ENCODE results near the gene CMTM2. TPM values are rescaled to one million over a fixed set of nuclear protein-coding genes. Genes with fewer than 3 reads are reported as not detected.
A peak's percentile ranks its signal among the peaks of the same experiment; 100 is the strongest.

The CMTM2 gene
- total and polyA plus RNA-seq, 3 experiments from 2014 or later = 0.22 to 0.24 TPM; not detected in 1

GRCh38 chr16:66576296-66576695, 3.0 kb upstream of the CMTM2 start:
- Mint-ChIP-seq H3K4me1 (peaks cover 17 to 54% (median 25%) of the 10 kb centered on the region in 3 donors), H3K27ac (no peak overlapping the region), H3K9me3 (no peaks in the 10 kb centered on the region), H3K27me3 (peaks cover 4 to 13% of the 10 kb centered on the region in 2 donors), H3K36me3 (no peaks in the 10 kb centered on the region), H3K4me3 (no peak overlapping the region)
- no peaks in the 10 kb centered on the region for H3K36me3 ChIP-seq (ENCODE audit: insufficient read depth, low read length)
- H3K4me1 ChIP-seq (ENCODE audit: insufficient read depth, low read length) = no peaks in the 10 kb centered on the region
- no peak overlapping the region for H3K4me3 ChIP-seq (ENCODE audit: low read length)
- H3K27me3 ChIP-seq (ENCODE audit: insufficient read depth, low read length, poor library complexity, severe bottlenecking) = no peaks in the 10 kb centered on the region
- no peak for DNase-seq
- no peaks in the 10 kb centered on the region for H3K9me3 ChIP-seq (ENCODE audit: low read length)
- CTCF ChIA-PET = interaction anchor here (1.0 to 1.7 kb wide), 3 partner anchors 11 to 33 kb away, joined by 3 to 4 read pairs (median 3); partner anchors contain the start of gene CKLF
- POLR2A ChIA-PET = no interaction called here
- no peak overlapping the region for H3K27ac ChIP-seq (ENCODE audit: low read depth, low read length)

DNA sequence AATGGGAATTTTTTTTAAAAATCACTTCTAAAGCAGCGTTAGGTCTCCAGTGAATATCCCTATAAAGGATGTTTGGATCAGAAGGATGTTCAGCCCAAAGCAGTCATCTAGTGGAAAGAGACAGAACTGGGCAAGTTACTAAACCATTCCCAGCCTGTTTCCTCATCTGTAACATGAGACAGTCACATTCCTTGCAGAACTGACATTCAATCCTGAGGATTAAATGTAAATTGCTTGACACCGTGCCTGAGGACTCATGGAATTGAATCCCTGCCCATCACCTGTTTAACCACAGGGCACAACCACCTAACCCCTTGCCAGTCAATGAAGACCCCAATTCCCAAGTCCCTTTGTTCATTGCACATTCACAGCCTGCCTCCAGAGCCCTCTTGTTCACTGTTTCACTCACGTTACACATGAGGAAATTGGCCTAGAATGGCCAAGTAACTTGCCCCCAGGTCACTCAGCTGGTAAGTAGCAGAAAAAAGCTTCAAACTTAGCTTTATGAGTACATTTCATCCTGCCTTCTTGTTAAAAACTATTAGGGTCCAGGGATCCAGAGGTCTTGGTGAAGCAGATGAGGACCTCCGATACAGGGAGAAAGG, 1.4 kb downstream of the CMTM2 start:
- no peaks in the 10 kb centered on the region for H3K36me3 Mint-ChIP-seq
- POLR2A ChIA-PET = no interaction called here
- DNase-seq = no peak

DNA sequence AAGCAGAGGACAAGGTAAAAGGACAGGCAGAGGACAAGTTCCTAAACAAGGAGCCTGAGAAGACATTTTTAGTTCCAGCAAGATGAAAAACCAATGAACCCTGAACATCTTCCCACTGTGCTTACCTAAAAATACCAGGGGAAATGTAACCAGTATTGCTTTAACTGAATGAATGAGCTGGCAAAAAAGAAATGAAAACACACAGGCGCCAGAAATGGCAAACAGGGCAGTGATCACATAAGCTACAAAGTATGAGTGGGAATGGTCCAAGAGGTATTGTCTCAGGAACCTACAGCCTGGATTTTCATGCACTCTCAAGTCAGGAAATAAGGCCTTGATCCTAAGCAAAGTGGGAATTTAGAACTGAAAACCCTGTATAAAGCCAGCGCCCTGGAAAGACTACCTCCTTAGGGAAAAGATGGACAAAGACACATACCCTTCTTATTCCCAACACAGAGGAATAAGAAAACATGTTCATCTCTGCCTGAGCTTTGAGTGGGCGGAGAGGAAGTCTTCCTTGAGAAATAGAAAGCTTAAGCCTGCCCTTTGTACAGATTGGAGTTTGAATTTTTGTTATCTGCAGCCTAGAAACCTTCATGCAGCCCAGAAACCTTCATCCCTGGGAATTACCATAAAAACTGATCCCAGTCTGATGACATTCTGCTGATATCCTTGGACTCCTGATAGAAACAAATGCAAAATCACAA, 2.1 kb downstream of the CMTM2 start:
- Histone ChIP-seq H3K27ac (ENCODE audit: low read depth, low read length) (no peak overlapping the region), H3K4me3 (ENCODE audit: low read length) (no peak overlapping the region), H3K4me1 (ENCODE audit: insufficient read depth, low read length) (no peaks in the 10 kb centered on the region), H3K9me3 (ENCODE audit: low read length) (no peaks in the 10 kb centered on the region), H3K36me3 (ENCODE audit: insufficient read depth, low read length) (no peaks in the 10 kb centered on the region), H3K27me3 (ENCODE audit: insufficient read depth, low read length, poor library complexity, severe bottlenecking) (no peaks in the 10 kb centered on the region)
- ChIA-PET CTCF (interaction anchor here (0.8 to 1.2 kb wide), 2 partner anchors 8 to 18 kb away, joined by 3 to 4 read pairs; no protein-coding TSS in a partner anchor), POLR2A (no interaction called here)
- H3K9me3 Mint-ChIP-seq = no peaks in the 10 kb centered on the region
- no peaks in the 10 kb centered on the region for H3K36me3 Mint-ChIP-seq
- H3K27ac Mint-ChIP-seq = peak overlapping the region in 1 of 8 donors; percentile 44
- peaks cover 4 to 13% of the 10 kb centered on the region in 2 donors for H3K27me3 Mint-ChIP-seq
- H3K4me3 Mint-ChIP-seq = no peak overlapping the region
- no peak for DNase-seq
- peaks cover 14 to 27% (median 15%) of the 10 kb centered on the region in 3 donors for H3K4me1 Mint-ChIP-seq

More for the DNA sequence above, 1.4 kb downstream of the CMTM2 start:
- Histone ChIP-seq H3K27ac (ENCODE audit: low read depth, low read length) (no peak overlapping the region), H3K36me3 (ENCODE audit: insufficient read depth, low read length) (no peaks in the 10 kb centered on the region), H3K4me3 (ENCODE audit: low read length) (no peak overlapping the region), H3K4me1 (ENCODE audit: insufficient read depth, low read length) (no peaks in the 10 kb centered on the region), H3K27me3 (ENCODE audit: insufficient read depth, low read length, poor library complexity, severe bottlenecking) (no peaks in the 10 kb centered on the region), H3K9me3 (ENCODE audit: low read length) (no peaks in the 10 kb centered on the region)
- Mint-ChIP-seq H3K9me3 (no peaks in the 10 kb centered on the region), H3K4me1 (peaks cover 14 to 27% (median 15%) of the 10 kb centered on the region in 3 donors), H3K4me3 (peak overlapping the region in 4 of 7 donors; percentile 44 to 82 (median 64)), H3K27me3 (peaks cover 4 to 13% of the 10 kb centered on the region in 2 donors), H3K27ac (peak overlapping the region in 1 of 8 donors; percentile 44)
- CTCF ChIA-PET = interaction anchor here (0.8 to 1.7 kb wide), 4 partner anchors 8 to 174 kb away, joined by 3 to 4 read pairs (median 4); no protein-coding TSS in a partner anchor

- Histone ChIP-seq H3K9me3 (ENCODE audit: low read length) (no peaks in the 10 kb centered on the region), H3K27ac (ENCODE audit: low read depth, low read length) (no peak overlapping the region), H3K4me3 (ENCODE audit: low read length) (no peak overlapping the region), H3K4me1 (ENCODE audit: insufficient read depth, low read length) (peaks cover 17% of the 10 kb centered on the region), H3K36me3 (ENCODE audit: insufficient read depth, low read length) (no peaks in the 10 kb centered on the region), H3K27me3 (ENCODE audit: insufficient read depth, low read length, poor library complexity, severe bottlenecking) (no peaks in the 10 kb centered on the region)
- Mint-ChIP-seq H3K36me3 (peaks cover 0 to 3% (median 0%) of the 10 kb centered on the region in 3 donors), H3K4me1 (peaks cover 15 to 21% (median 15%) of the 10 kb centered on the region in 3 donors), H3K27me3 (peaks cover 3 to 5% of the 10 kb centered on the region in 2 donors), H3K27ac (peak overlapping the region in 2 of 8 donors; percentile 52 to 61), H3K4me3 (no peak overlapping the region), H3K9me3 (no peaks in the 10 kb centered on the region)
- CTCF ChIA-PET = interaction anchor here (1.5 kb wide), 1 partner anchor 18 kb away, joined by 5 read pairs; the partner anchor contains the start of gene CMTM3
- no peak for DNase-seq
- POLR2A ChIA-PET = no interaction called here
These were observed 6.4 kb downstream of the CMTM2 start for GRCh38 chr16:66585481-66586239.

- POLR2A ChIA-PET = interaction anchor here (1.1 kb wide), 1 partner anchor 65 kb away, joined by 4 read pairs; no protein-coding TSS in a partner anchor
These were observed 8.8 kb downstream of the CMTM2 start for GRCh38 chr16:66587881-66588600.

GRCh38 chr16:66588981-66589713, 9.9 kb downstream of the CMTM2 start:
- H3K4me1 Mint-ChIP-seq = peaks cover 17 to 21% (median 20%) of the 10 kb centered on the region in 3 donors
- Histone ChIP-seq H3K4me1 (ENCODE audit: insufficient read depth, low read length) (peaks cover 20% of the 10 kb centered on the region), H3K27ac (ENCODE audit: low read depth, low read length) (no peak overlapping the region), H3K36me3 (ENCODE audit: insufficient read depth, low read length) (no peaks in the 10 kb centered on the region), H3K4me3 (ENCODE audit: low read length) (no peak overlapping the region), H3K27me3 (ENCODE audit: insufficient read depth, low read length, poor library complexity, severe bottlenecking) (no peaks in the 10 kb centered on the region), H3K9me3 (ENCODE audit: low read length) (no peaks in the 10 kb centered on the region)
- H3K9me3 Mint-ChIP-seq = no peaks in the 10 kb centered on the region
- peak; percentile 51 to 86 (median 58) for DNase-seq
- H3K27ac Mint-ChIP-seq = peak overlapping the region; percentile 45 to 92 (median 84)
- ChIA-PET POLR2A (interaction anchor here (0.7 to 2.0 kb wide), 5 partner anchors 15 to 183 kb away, joined by 3 to 13 read pairs (median 4); partner anchors contain the start of gene CMTM3), CTCF (interaction anchor here (0.6 to 3.1 kb wide), 32 partner anchors 8 to 183 kb away, joined by 3 to 62 read pairs (median 6); partner anchors contain the start of genes CKLF, CMTM2 and CMTM3)
- peak overlapping the region; percentile 51 to 87 (median 85) for H3K4me3 Mint-ChIP-seq
- peaks cover 0 to 3% of the 10 kb centered on the region in 2 donors for H3K27me3 Mint-ChIP-seq
- peaks cover 0 to 3% (median 0%) of the 10 kb centered on the region in 3 donors for H3K36me3 Mint-ChIP-seq

More at GRCh38 chr16:66587881-66588600, 8.8 kb downstream of the CMTM2 start:
- Mint-ChIP-seq H3K9me3 (no peaks in the 10 kb centered on the region), H3K36me3 (peaks cover 0 to 3% (median 0%) of the 10 kb centered on the region in 3 donors), H3K27me3 (peaks cover 0 to 3% of the 10 kb centered on the region in 2 donors), H3K4me3 (no peak overlapping the region), H3K27ac (peak overlapping the region in 3 of 8 donors; percentile 47 to 73 (median 54)), H3K4me1 (peaks cover 17 to 21% (median 20%) of the 10 kb centered on the region in 3 donors)
- Histone ChIP-seq H3K9me3 (ENCODE audit: low read length) (no peaks in the 10 kb centered on the region), H3K4me1 (ENCODE audit: insufficient read depth, low read length) (peaks cover 20% of the 10 kb centered on the region), H3K36me3 (ENCODE audit: insufficient read depth, low read length) (no peaks in the 10 kb centered on the region), H3K27me3 (ENCODE audit: insufficient read depth, low read length, poor library complexity, severe bottlenecking) (no peaks in the 10 kb centered on the region), H3K4me3 (ENCODE audit: low read length) (no peak overlapping the region), H3K27ac (ENCODE audit: low read depth, low read length) (no peak overlapping the region)
- CTCF ChIA-PET = interaction anchor here (1.8 to 3.1 kb wide), 8 partner anchors 10 to 182 kb away, joined by 9 to 62 read pairs (median 24); partner anchors contain the start of genes CMTM2 and CMTM3
- no peak for DNase-seq
